ENCODE data around the gene HIPK3. TPM values are rescaled to one million over a fixed set of nuclear protein-coding genes. Genes with fewer than 3 reads are reported as not detected.
"Not testable (repeated sequence)": the region's sequence is repeated elsewhere in the genome, so short reads cannot be mapped to it uniquely, and the experiment has no call there.

The HIPK3 gene
- polyA plus RNA-seq, 1 donor, result 40.8 TPM

DNA sequence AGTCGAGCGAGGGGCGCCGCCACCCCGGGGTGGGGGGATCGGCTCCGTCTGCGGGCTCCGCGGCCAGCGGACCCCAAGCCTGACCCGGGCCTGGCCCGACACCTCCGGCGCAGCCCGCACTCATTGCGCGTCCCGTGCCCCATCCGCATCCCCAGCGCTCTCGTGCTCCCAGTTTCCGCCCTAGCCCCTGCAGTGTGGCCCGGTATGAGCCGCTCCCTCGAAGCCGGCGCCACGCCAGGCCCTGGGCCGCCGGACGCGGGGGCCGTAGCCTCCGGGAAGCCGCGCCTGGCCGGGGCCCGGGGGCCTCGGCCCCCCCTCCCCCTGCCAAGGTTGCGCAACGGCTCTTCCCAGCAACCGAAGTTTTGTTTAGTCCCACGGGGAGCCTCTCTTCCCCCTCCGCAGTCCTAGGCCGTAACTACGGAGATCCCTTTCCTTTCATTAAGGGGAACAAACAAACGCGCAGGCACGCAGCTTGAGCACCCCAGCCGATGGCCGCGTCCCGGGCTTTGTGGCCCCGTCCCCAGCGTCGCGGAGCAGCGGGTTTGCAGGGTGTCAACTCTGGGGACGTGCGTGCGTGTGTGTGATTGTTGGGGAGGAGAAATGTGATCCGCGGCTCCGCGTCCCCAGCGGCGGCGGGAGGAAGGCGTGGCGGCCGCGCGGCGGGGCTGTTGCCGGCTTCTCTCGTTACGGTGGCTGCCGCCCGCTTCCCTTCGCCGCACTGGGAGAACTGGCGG lies 883 bp downstream of the HIPK3 start:
- peaks cover 9% of the 10 kb centered on the region for H3K4me1 ChIP-seq (ENCODE audit: control insufficient read depth, insufficient read depth, low read length)
- H3K27ac ChIP-seq (ENCODE audit: low read length), result peak overlapping the region; percentile 100
- DNase-seq, result peak; percentile 65 to 91
- no peaks in the 10 kb centered on the region for H3K9me3 ChIP-seq (ENCODE audit: control insufficient read depth, low read depth, low read length)
- no peaks in the 10 kb centered on the region for H3K36me3 ChIP-seq (ENCODE audit: control insufficient read depth, insufficient read depth, low read length)
- no peaks in the 10 kb centered on the region for H3K27me3 ChIP-seq (ENCODE audit: control insufficient read depth, insufficient read depth, low read length)
- peak overlapping the region; percentile 72 for H3K4me3 ChIP-seq (ENCODE audit: low read length)
- no CpG with 5 or more reads among the region's 83 CpGs for WGBS (ENCODE audit: insufficient coverage, low lambda C conversion rate)

DNA sequence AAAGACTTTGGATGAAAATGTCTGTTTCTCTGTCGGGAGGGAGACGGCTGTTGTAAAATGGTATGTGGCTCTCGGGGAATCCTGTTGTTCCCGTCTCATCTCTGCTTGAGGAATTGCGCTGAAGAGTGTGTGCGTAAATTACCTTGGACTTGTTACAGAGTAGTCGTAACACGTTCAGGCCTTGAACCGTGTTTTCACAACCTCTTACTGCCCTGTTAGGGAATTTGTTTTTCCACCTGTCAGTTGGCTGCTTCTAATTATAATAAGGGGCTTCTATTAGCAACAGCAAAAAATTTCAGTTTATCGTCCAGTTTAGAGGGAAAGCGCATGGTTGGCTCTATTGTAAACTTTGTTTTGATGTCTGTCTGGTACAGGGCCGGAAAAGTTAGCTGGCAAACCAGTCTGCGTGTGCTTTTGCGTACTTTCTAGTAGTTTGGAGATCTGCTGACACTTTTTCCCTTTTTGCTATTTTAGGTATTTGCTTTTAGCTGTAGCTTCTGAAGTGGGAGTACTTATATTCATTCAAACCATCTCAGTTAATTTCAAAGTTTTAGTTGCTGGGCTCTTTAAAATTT lies 1.5 kb downstream of the HIPK3 start:
- WGBS (ENCODE audit: insufficient coverage, low lambda C conversion rate), result 0% methylated on average over 2 of the region's 14 CpGs
- peaks cover 9% of the 10 kb centered on the region for H3K4me1 ChIP-seq (ENCODE audit: control insufficient read depth, insufficient read depth, low read length)
- no peaks in the 10 kb centered on the region for H3K9me3 ChIP-seq (ENCODE audit: control insufficient read depth, low read depth, low read length)
- no peaks in the 10 kb centered on the region for H3K36me3 ChIP-seq (ENCODE audit: control insufficient read depth, insufficient read depth, low read length)
- DNase-seq, result no peak
- peak overlapping the region; percentile 72 for H3K4me3 ChIP-seq (ENCODE audit: low read length)
- H3K27ac ChIP-seq (ENCODE audit: low read length), result peak overlapping the region; percentile 100
- no peaks in the 10 kb centered on the region for H3K27me3 ChIP-seq (ENCODE audit: control insufficient read depth, insufficient read depth, low read length)

DNA sequence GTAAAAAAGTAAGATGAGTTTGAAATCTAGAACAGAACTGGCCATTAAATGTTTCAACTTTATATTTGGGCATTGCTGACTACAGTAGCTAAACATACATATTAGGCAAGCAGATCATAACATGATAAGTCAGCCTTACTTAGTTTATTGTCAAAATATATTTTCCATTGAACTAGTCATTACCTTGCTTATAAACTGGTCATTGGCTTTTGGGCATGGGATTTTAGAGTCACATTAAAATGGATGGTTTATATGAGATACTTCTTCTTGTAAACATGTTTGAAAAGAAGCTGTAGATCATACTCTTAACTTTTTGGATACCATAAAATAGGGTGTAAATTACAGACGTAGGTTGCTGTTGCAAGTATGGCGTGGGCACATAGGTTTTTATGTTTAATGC lies 2.7 kb downstream of the HIPK3 start:
- DNase-seq, result no peak
- peak overlapping the region; percentile 100 for H3K27ac ChIP-seq (ENCODE audit: low read length)
- H3K4me1 ChIP-seq (ENCODE audit: control insufficient read depth, insufficient read depth, low read length), result peaks cover 9% of the 10 kb centered on the region
- H3K4me3 ChIP-seq (ENCODE audit: low read length), result peak overlapping the region; percentile 72
- H3K9me3 ChIP-seq (ENCODE audit: control insufficient read depth, low read depth, low read length), result no peaks in the 10 kb centered on the region
- no peaks in the 10 kb centered on the region for H3K27me3 ChIP-seq (ENCODE audit: control insufficient read depth, insufficient read depth, low read length)
- H3K36me3 ChIP-seq (ENCODE audit: control insufficient read depth, insufficient read depth, low read length), result no peaks in the 10 kb centered on the region
- WGBS (ENCODE audit: insufficient coverage, low lambda C conversion rate), result 17% methylated on average over 1 of the region's 2 CpGs

- DNase-seq; H3K27ac ChIP-seq (ENCODE audit: low read length); H3K4me1 ChIP-seq (ENCODE audit: control insufficient read depth, insufficient read depth, low read length); H3K9me3 ChIP-seq (ENCODE audit: control insufficient read depth, low read depth, low read length); H3K36me3 ChIP-seq (ENCODE audit: control insufficient read depth, insufficient read depth, low read length); H3K4me3 ChIP-seq (ENCODE audit: low read length); H3K27me3 ChIP-seq (ENCODE audit: control insufficient read depth, insufficient read depth, low read length): not testable (repeated sequence)
- no CpG with 5 or more reads among the region's 1 CpG for WGBS (ENCODE audit: insufficient coverage, low lambda C conversion rate)
Observed at GRCh38 chr11:33261350-33261749, 4.2 kb downstream of the HIPK3 start.

GRCh38 chr11:33262011-33262645 lies 4.9 kb downstream of the HIPK3 start:
- H3K4me3 ChIP-seq (ENCODE audit: low read length), result no peak overlapping the region
- H3K27me3 ChIP-seq (ENCODE audit: control insufficient read depth, insufficient read depth, low read length), result no peaks in the 10 kb centered on the region
- peaks cover 4% of the 10 kb centered on the region for H3K4me1 ChIP-seq (ENCODE audit: control insufficient read depth, insufficient read depth, low read length)
- no peak for DNase-seq
- no peaks in the 10 kb centered on the region for H3K36me3 ChIP-seq (ENCODE audit: control insufficient read depth, insufficient read depth, low read length)
- no peaks in the 10 kb centered on the region for H3K9me3 ChIP-seq (ENCODE audit: control insufficient read depth, low read depth, low read length)
- no peak overlapping the region for H3K27ac ChIP-seq (ENCODE audit: low read length)

DNA sequence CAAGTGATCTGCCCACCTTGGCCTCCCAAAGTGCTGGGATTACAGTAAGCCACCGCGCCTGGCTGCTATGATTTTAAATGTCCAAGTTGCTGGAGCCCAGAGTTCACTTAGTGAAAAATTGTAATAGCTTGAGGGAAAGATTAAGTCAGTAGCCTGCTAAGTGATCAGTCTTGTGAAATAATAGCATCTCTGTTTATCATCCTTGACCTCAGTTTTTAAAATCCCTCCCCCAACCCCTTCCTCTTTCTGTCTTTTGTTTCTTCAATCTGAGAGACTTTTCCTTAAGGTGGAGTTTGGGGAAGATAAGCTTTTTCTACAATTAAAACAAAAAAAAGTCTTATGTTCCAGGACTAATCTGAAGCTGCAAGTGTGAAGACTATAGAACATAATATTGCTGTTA lies 6.4 kb downstream of the HIPK3 start:
- H3K4me3 ChIP-seq (ENCODE audit: low read length), result no peak overlapping the region
- H3K27me3 ChIP-seq (ENCODE audit: control insufficient read depth, insufficient read depth, low read length), result no peaks in the 10 kb centered on the region
- no peaks in the 10 kb centered on the region for H3K9me3 ChIP-seq (ENCODE audit: control insufficient read depth, low read depth, low read length)
- no peaks in the 10 kb centered on the region for H3K36me3 ChIP-seq (ENCODE audit: control insufficient read depth, insufficient read depth, low read length)
- H3K4me1 ChIP-seq (ENCODE audit: control insufficient read depth, insufficient read depth, low read length), result peaks cover 4% of the 10 kb centered on the region
- WGBS (ENCODE audit: insufficient coverage, low lambda C conversion rate), result no CpG with 5 or more reads among the region's 2 CpGs
- H3K27ac ChIP-seq (ENCODE audit: low read length), result no peak overlapping the region
- no peak for DNase-seq

GRCh38 chr11:33264926-33265325 lies 7.7 kb downstream of the HIPK3 start:
- no peak for DNase-seq
- peaks cover 4% of the 10 kb centered on the region for H3K4me1 ChIP-seq (ENCODE audit: control insufficient read depth, insufficient read depth, low read length)
- no peaks in the 10 kb centered on the region for H3K9me3 ChIP-seq (ENCODE audit: control insufficient read depth, low read depth, low read length)
- no peak overlapping the region for H3K27ac ChIP-seq (ENCODE audit: low read length)
- no peaks in the 10 kb centered on the region for H3K36me3 ChIP-seq (ENCODE audit: control insufficient read depth, insufficient read depth, low read length)
- no peak overlapping the region for H3K4me3 ChIP-seq (ENCODE audit: low read length)
- no peaks in the 10 kb centered on the region for H3K27me3 ChIP-seq (ENCODE audit: control insufficient read depth, insufficient read depth, low read length)

- H3K4me1 ChIP-seq (ENCODE audit: control insufficient read depth, insufficient read depth, low read length), result no peaks in the 10 kb centered on the region
- H3K27me3 ChIP-seq (ENCODE audit: control insufficient read depth, insufficient read depth, low read length), result no peaks in the 10 kb centered on the region
- WGBS (ENCODE audit: insufficient coverage, low lambda C conversion rate), result 67% methylated on average over 3 of the region's 8 CpGs
- no peak for DNase-seq
- H3K27ac ChIP-seq (ENCODE audit: low read length), result no peak overlapping the region
- H3K4me3 ChIP-seq (ENCODE audit: low read length), result no peak overlapping the region
- H3K9me3 ChIP-seq (ENCODE audit: control insufficient read depth, low read depth, low read length), result no peaks in the 10 kb centered on the region
- H3K36me3 ChIP-seq (ENCODE audit: control insufficient read depth, insufficient read depth, low read length), result no peaks in the 10 kb centered on the region
Observed at GRCh38 chr11:33266393-33267215, 9.4 kb downstream of the HIPK3 start.

GRCh38 chr11:33268945-33269540 lies 11.9 kb downstream of the HIPK3 start:
- H3K27ac ChIP-seq (ENCODE audit: low read length), result no peak overlapping the region
- 61% methylated on average over 2 of the region's 4 CpGs for WGBS (ENCODE audit: insufficient coverage, low lambda C conversion rate)
- H3K4me1 ChIP-seq (ENCODE audit: control insufficient read depth, insufficient read depth, low read length), result peaks cover 2% of the 10 kb centered on the region
- no peaks in the 10 kb centered on the region for H3K9me3 ChIP-seq (ENCODE audit: control insufficient read depth, low read depth, low read length)
- no peaks in the 10 kb centered on the region for H3K27me3 ChIP-seq (ENCODE audit: control insufficient read depth, insufficient read depth, low read length)
- H3K36me3 ChIP-seq (ENCODE audit: control insufficient read depth, insufficient read depth, low read length), result no peaks in the 10 kb centered on the region
- DNase-seq, result no peak
- H3K4me3 ChIP-seq (ENCODE audit: low read length), result no peak overlapping the region

GRCh38 chr11:33269822-33270221 lies 12.6 kb downstream of the HIPK3 start:
- peaks cover 2% of the 10 kb centered on the region for H3K4me1 ChIP-seq (ENCODE audit: control insufficient read depth, insufficient read depth, low read length)
- peak in 1 of 2 donors; percentile 41 for DNase-seq
- H3K4me3 ChIP-seq (ENCODE audit: low read length), result no peak overlapping the region
- H3K27me3 ChIP-seq (ENCODE audit: control insufficient read depth, insufficient read depth, low read length), result no peaks in the 10 kb centered on the region
- no peaks in the 10 kb centered on the region for H3K36me3 ChIP-seq (ENCODE audit: control insufficient read depth, insufficient read depth, low read length)
- no peak overlapping the region for H3K27ac ChIP-seq (ENCODE audit: low read length)
- no CpG with 5 or more reads among the region's 6 CpGs for WGBS (ENCODE audit: insufficient coverage, low lambda C conversion rate)
- H3K9me3 ChIP-seq (ENCODE audit: control insufficient read depth, low read depth, low read length), result no peaks in the 10 kb centered on the region

Measured in large intestine (tissue), 3 donors.